HEK293 (cell line): ENCODE measurements around the gene THSD4.

Experiments
- CTCF ChIA-PET: fragments of 350-600 bp; formaldehyde crosslinking; extraction: SDS; loops from one replicate; lab custom pipeline; 2021; ENCODE audit warnings: antibody characterized with exemption; lab: Yijun Ruan, JAX
- POLR2A ChIA-PET: fragments of 300-600 bp; formaldehyde crosslinking; extraction: SDS; loops from one replicate; lab custom pipeline; 2020; ENCODE audit warnings: antibody characterized with exemption, inconsistent platforms; lab: Yijun Ruan, JAX
- H3K27ac ChIP-seq: fragments of 200-500 bp; sonication (Bioruptor generic); 2 replicates; pipeline ENCODE4 v1.5.1; 2014; ENCODE audit warnings: low read depth, low read length, control low read depth, inconsistent platforms; ENCODE audit errors: extremely low read depth
- H3K36me3 ChIP-seq, 2 experiments: fragments of 200-500 bp in 1 of 2; sonication (Bioruptor generic) in 1 of 2; 1 replicate in 1 of 2; 2 replicates in 1 of 2; pipeline ENCODE4 v1.5.1; 2014 to 2017; ENCODE audit warnings: inconsistent platforms in 2 of 2, low read length in 2 of 2; ENCODE audit not compliant: control insufficient read depth in 2 of 2, insufficient read depth in 1 of 2
- H3K4me1 ChIP-seq: fragments of 200-500 bp; sonication (Bioruptor generic); 2 replicates; pipeline ENCODE4 v1.5.1; 2014; ENCODE audit warnings: mild to moderate bottlenecking, low read length, inconsistent platforms; ENCODE audit not compliant: control insufficient read depth, insufficient read depth
- H3K4me3 ChIP-seq: 2 replicates; pipeline ENCODE4 v1.5.1; 2011; ENCODE audit warnings: low read depth, mild to moderate bottlenecking, control low read depth, low read length, moderate library complexity
- H3K9me3 ChIP-seq: fragments of 200-500 bp; sonication (Bioruptor generic); 2 replicates; pipeline ENCODE4 v1.5.1; 2014; ENCODE audit warnings: low read depth, low read length, inconsistent platforms; ENCODE audit not compliant: control insufficient read depth, insufficient read depth
- FEZF1 ChIP-seq: fragments of 450-650 bp; formaldehyde crosslinking; IDR thresholded peaks from 2 replicates; pipeline ENCODE4 v1.5.1; 2016; ENCODE audit warnings: missing biosample characterization, missing genetic modification characterization
- KLF17 ChIP-seq: fragments of 450-650 bp; formaldehyde crosslinking; IDR thresholded peaks from 2 replicates; pipeline ENCODE4 v1.5.1; 2016; ENCODE audit warnings: missing biosample characterization, missing genetic modification characterization
- KLF8 ChIP-seq: fragments of 450-650 bp; formaldehyde crosslinking; IDR thresholded peaks from 2 replicates; pipeline ENCODE4 v1.5.1; 2016; ENCODE audit warnings: missing biosample characterization, missing genetic modification characterization
- PRDM4 ChIP-seq: fragments of 450-650 bp; formaldehyde crosslinking; IDR thresholded peaks from 2 replicates; pipeline ENCODE4 v1.5.1; 2017; ENCODE audit warnings: missing biosample characterization, missing genetic modification characterization
- ZBTB21 ChIP-seq: fragments of 450-650 bp; formaldehyde crosslinking; IDR thresholded peaks from 2 replicates; pipeline ENCODE4 v1.5.1; 2017; ENCODE audit warnings: missing biosample characterization, missing genetic modification characterization
- ZBTB8A ChIP-seq: fragments of 450-650 bp; formaldehyde crosslinking; IDR thresholded peaks from 2 replicates; pipeline ENCODE4 v1.5.1; 2016; ENCODE audit warnings: missing biosample characterization, missing genetic modification characterization
- ZNF2 ChIP-seq: fragments of 450-650 bp; formaldehyde crosslinking; IDR thresholded peaks from 2 replicates; pipeline ENCODE4 v1.5.1; 2016; ENCODE audit warnings: missing biosample characterization, missing genetic modification characterization
- ZNF398 ChIP-seq: fragments of 450-650 bp; formaldehyde crosslinking; IDR thresholded peaks from 2 replicates; pipeline ENCODE4 v1.5.1; 2017; ENCODE audit warnings: missing biosample characterization, missing genetic modification characterization
- ZNF521 ChIP-seq: fragments of 450-650 bp; formaldehyde crosslinking; IDR thresholded peaks from 2 replicates; pipeline ENCODE4 v1.5.1; 2017; ENCODE audit warnings: missing biosample characterization, mild to moderate bottlenecking, missing genetic modification characterization
- ZNF529 ChIP-seq: fragments of 450-650 bp; formaldehyde crosslinking; IDR thresholded peaks from 2 replicates; pipeline ENCODE4 v1.5.1; 2017; ENCODE audit warnings: missing genetic modification characterization, missing biosample characterization; ENCODE audit not compliant: insufficient replicate concordance
- ZNF530 ChIP-seq: fragments of 450-650 bp; formaldehyde crosslinking; IDR thresholded peaks from 2 replicates; pipeline ENCODE4 v1.5.1; 2016; ENCODE audit warnings: low read depth, missing biosample characterization, missing genetic modification characterization
- ZNF555 ChIP-seq: fragments of 450-650 bp; formaldehyde crosslinking; conservative IDR thresholded peaks from 2 replicates; pipeline ENCODE4 v1.5.1; 2017; ENCODE audit warnings: missing biosample characterization, mild to moderate bottlenecking, missing genetic modification characterization, inconsistent platforms
- ZNF558 ChIP-seq: fragments of 450-650 bp; formaldehyde crosslinking; IDR thresholded peaks from 2 replicates; pipeline ENCODE4 v1.5.1; 2016; ENCODE audit warnings: missing biosample characterization, missing genetic modification characterization
- ZNF560 ChIP-seq: fragments of 450-650 bp; formaldehyde crosslinking; IDR thresholded peaks from 2 replicates; pipeline ENCODE4 v1.5.1; 2017; ENCODE audit warnings: missing biosample characterization, missing genetic modification characterization, borderline replicate concordance
- ZNF561 ChIP-seq: fragments of 450-650 bp; IDR thresholded peaks from 2 replicates; pipeline ENCODE4 v1.5.1; 2018; ENCODE audit warnings: missing biosample characterization, missing genetic modification characterization, borderline replicate concordance
- ZNF596 ChIP-seq: fragments of 450-650 bp; IDR thresholded peaks from 2 replicates; pipeline ENCODE4 v1.5.0; 2018; ENCODE audit warnings: missing biosample characterization, mild to moderate bottlenecking, missing genetic modification characterization, moderate library complexity
- ZNF785 ChIP-seq: fragments of 450-650 bp; formaldehyde crosslinking; IDR thresholded peaks from 2 replicates; pipeline ENCODE4 v1.5.1; 2016; ENCODE audit warnings: missing biosample characterization, missing genetic modification characterization
- TF ChIP-seq, protein P1 (sequence below): fragments of 450-650 bp; formaldehyde crosslinking; IDR thresholded peaks from 2 replicates; pipeline ENCODE4 v1.5.1; 2016; ENCODE audit warnings: missing biosample characterization, missing genetic modification characterization
- TF ChIP-seq, protein P2 (sequence below): fragments of 450-650 bp; formaldehyde crosslinking; conservative IDR thresholded peaks from 2 replicates; pipeline ENCODE4 v1.5.1; 2016; ENCODE audit warnings: low read depth, missing biosample characterization, missing genetic modification characterization

Gene THSD4

DNA sequence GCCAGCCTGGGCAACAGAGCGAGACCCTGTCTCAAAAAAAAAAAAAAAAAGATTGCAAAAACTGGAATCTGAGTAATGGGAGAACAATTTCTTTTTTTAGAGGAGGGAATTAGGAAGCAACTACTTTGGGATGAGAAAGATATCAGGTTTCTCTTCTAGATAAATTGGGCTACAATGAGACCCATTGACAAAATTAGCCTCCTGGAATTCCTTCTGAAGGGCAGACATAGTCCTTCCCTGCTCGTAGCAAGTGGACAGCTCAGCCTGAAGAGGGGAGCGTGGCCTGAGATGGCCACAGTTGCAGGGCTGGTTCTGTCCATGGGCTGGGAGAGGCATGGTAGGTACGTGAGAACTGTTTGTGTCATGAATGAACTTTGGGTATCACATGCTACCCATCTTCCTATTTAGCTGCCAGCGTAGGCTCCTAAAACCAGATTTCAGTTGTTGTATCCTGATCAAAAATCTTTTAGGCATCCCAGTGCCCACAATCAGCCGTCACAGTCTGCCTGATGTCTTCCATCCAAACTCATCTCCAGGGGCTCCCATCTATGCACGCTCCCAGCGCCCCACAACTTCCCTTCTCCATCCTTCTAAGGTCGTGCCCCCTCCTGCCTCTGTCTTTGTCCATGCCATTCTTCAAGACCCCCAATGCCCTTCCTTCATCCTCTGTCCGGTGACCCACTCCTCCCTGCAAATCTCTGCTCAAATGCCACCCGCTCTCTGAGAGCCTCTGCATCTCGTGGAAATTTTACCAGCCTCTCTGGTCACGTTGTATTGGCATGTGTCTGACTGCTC, 603.0 kb downstream of the THSD4 start (continued):
- no peak for TF ChIP-seq ZNF2
- TF ChIP-seq ZNF530, result no peak
- TF ChIP-seq ZNF558 (tag by site-specific recombination), result no peak
- TF ChIP-seq ZNF596, result no peak
- no peak for TF ChIP-seq ZNF560 (tag by site-specific recombination)
- TF ChIP-seq, protein P1, sequence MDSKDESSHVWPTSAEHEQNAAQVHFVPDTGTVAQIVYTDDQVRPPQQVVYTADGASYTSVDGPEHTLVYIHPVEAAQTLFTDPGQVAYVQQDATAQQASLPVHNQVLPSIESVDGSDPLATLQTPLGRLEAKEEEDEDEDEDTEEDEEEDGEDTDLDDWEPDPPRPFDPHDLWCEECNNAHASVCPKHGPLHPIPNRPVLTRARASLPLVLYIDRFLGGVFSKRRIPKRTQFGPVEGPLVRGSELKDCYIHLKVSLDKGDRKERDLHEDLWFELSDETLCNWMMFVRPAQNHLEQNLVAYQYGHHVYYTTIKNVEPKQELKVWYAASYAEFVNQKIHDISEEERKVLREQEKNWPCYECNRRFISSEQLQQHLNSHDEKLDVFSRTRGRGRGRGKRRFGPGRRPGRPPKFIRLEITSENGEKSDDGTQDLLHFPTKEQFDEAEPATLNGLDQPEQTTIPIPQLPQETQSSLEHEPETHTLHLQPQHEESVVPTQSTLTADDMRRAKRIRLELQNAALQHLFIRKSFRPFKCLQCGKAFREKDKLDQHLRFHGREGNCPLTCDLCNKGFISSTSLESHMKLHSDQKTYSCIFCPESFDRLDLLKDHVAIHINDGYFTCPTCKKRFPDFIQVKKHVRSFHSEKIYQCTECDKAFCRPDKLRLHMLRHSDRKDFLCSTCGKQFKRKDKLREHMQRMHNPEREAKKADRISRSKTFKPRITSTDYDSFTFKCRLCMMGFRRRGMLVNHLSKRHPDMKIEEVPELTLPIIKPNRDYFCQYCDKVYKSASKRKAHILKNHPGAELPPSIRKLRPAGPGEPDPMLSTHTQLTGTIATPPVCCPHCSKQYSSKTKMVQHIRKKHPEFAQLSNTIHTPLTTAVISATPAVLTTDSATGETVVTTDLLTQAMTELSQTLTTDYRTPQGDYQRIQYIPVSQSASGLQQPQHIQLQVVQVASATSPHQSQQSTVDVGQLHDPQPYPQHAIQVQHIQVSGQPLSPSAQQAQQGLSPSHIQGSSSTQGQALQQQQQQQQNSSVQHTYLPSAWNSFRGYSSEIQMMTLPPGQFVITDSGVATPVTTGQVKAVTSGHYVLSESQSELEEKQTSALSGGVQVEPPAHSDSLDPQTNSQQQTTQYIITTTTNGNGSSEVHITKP (tag by site-specific recombination), result no peak

- no peak overlapping the region for H3K27ac ChIP-seq
- no peak overlapping the region for H3K4me3 ChIP-seq
- CTCF ChIA-PET, result interaction anchor here (0.6 to 8.4 kb wide), 4 partner anchors 9 to 973 kb away, joined by 3 to 93 read pairs (median 4); no protein-coding TSS in a partner anchor
- H3K4me1 ChIP-seq, result no peaks in the 10 kb centered on the region
- H3K36me3 ChIP-seq, result no peaks in the 10 kb centered on the region
- H3K9me3 ChIP-seq, result no peaks in the 10 kb centered on the region
- POLR2A ChIA-PET, result no interaction called here
- TF ChIP-seq ZNF555 (tag by site-specific recombination), result no peak
- no peak for TF ChIP-seq ZNF521
- no peak for TF ChIP-seq ZNF529 (tag by site-specific recombination)
- TF ChIP-seq ZNF561, result no peak
- TF ChIP-seq, protein P2, sequence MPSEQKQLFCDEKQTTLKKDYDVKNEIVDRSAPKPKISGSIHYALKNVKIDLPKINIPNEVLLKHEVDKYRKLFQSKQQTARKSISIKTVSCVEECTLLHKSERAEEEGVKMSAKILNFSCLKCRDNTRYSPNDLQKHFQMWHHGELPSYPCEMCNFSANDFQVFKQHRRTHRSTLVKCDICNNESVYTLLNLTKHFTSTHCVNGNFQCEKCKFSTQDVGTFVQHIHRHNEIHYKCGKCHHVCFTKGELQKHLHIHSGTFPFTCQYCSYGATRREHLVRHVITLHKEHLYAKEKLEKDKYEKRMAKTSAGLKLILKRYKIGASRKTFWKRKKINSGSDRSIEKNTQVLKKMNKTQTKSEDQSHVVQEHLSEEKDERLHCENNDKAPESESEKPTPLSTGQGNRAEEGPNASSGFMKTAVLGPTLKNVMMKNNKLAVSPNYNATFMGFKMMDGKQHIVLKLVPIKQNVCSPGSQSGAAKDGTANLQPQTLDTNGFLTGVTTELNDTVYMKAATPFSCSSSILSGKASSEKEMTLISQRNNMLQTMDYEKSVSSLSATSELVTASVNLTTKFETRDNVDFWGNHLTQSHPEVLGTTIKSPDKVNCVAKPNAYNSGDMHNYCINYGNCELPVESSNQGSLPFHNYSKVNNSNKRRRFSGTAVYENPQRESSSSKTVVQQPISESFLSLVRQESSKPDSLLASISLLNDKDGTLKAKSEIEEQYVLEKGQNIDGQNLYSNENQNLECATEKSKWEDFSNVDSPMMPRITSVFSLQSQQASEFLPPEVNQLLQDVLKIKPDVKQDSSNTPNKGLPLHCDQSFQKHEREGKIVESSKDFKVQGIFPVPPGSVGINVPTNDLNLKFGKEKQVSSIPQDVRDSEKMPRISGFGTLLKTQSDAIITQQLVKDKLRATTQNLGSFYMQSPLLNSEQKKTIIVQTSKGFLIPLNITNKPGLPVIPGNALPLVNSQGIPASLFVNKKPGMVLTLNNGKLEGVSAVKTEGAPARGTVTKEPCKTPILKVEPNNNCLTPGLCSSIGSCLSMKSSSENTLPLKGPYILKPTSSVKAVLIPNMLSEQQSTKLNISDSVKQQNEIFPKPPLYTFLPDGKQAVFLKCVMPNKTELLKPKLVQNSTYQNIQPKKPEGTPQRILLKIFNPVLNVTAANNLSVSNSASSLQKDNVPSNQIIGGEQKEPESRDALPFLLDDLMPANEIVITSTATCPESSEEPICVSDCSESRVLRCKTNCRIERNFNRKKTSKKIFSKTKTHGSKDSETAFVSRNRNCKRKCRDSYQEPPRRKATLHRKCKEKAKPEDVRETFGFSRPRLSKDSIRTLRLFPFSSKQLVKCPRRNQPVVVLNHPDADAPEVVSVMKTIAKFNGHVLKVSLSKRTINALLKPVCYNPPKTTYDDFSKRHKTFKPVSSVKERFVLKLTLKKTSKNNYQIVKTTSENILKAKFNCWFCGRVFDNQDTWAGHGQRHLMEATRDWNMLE, result no peak
- TF ChIP-seq FEZF1 (tag by site-specific recombination), result no peak
- no peak for TF ChIP-seq KLF8
- TF ChIP-seq ZBTB21 (tag by site-specific recombination), result no peak
- TF ChIP-seq PRDM4 (tag by site-specific recombination), result no peak
- no peak for TF ChIP-seq ZBTB8A (tag by site-specific recombination)
- TF ChIP-seq ZNF398, result no peak
- TF ChIP-seq KLF17 (tag by site-specific recombination), result no peak
- TF ChIP-seq ZNF785 (tag by site-specific recombination), result no peak
Measured at GRCh38 chr15:71723344-71723743, 608.1 kb downstream of the THSD4 start.
